ENCODE measurements around the gene RAB12.

- TF ChIP-seq CTCF (IDR thresholded peaks at IDR 0.05): no peak
- no peak for TF ChIP-seq POLR2AphosphoS5 (IDR thresholded peaks at IDR 0.05)
- no peak for TF ChIP-seq POLR2A (IDR thresholded peaks at IDR 0.05)
- TF ChIP-seq EP300 (IDR thresholded peaks at IDR 0.05): no peak
Observed at GRCh38 chr18:8607776-8608742, 1.2 kb upstream of the RAB12 start.

Data from upper lobe of left lung (tissue), 4 donors.